HG02973 (cell line): ENCODE data around the gene SOX21.
"Not testable (repeated sequence)": the region's sequence is repeated elsewhere in the genome, so short reads cannot be mapped to it uniquely, and the experiment has no call there.

ENCODE experiments used
- ATAC-seq: cut with Tn5 transposase; IDR thresholded peaks from one replicate; pipeline ENCODE4 v1.9.1; 2021; ENCODE audit warnings: moderate library complexity; ENCODE audit not compliant: unreplicated experiment

SOX21 gene

DNA sequence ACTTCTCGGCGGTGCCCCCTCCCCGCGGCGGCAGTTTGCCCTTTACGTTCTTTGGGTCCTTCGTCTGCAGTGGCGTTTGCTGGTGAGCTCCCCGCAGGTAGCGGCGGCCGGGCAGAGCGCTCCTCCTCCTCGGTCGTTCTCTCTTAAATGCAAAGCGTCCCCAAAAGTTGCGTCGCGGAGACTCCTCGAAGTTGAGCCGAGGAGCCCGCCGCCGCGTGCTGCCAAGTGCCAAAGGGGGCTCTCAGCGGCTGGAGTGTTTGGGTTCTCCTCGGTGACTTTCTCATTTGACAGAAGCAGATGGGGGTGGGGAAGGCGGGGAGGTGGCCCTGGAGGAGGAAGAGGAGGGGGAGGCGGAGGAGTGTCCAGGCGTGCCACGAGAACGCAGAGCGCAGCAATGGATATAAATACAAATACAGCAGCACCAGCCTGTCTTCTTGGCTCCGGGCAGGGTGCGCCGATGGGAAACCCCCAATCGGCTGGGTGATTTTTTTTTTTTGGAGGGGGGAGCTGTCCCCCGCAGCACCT, at the start of gene SOX21:
Gene SOX21, minus strand, starts transcription at position 259 of the 525 bp plus-strand sequence. CDS start 496 bp downstream, outside the sequence.
- no peak for ATAC-seq

DNA sequence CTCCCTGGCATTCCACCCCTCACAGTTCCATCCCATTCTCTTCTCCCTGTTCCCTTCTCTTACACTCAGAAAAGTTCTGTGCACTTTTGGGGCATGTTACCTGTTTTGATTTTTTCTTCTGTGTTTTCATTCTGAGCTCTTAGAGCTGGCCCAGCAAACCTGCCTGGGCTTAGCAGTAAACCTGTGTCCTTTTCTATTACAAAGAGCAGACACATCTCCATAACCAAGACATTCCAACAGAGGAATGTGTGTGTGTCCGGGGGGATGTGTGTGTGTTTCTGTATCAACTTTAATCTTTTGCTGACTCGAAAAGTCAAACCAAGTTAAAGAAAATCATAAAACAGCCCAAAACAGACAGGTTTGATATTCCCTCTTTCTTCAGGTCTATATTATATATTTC, 49.1 kb upstream of the SOX21 start:
- no peak for ATAC-seq

GRCh38 chr13:94759120-94759728, 46.9 kb upstream of the SOX21 start:
- no peak for ATAC-seq

GRCh38 chr13:94758436-94758960, 46.2 kb upstream of the SOX21 start:
- no peak for ATAC-seq

DNA sequence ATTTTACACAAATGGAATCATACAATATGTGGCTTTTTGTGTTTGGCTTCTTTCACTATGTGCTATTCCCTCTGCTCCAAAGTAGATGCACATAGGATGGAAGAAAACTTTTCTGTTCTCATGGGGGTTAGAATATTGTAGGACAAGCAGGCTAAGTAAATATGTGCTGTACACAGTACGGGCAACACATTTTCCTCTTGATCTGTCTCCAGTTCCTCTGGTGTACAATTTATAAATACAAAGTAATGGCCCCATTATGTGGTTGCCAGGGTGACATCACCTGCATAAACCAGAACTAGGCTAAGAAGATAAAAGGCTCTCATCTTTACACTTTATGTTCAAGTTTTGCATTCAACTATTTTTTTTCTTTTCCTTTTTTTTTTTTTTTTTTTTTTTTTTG, 41.0 kb upstream of the SOX21 start:
- no peak for ATAC-seq

- no peak for ATAC-seq
Observed at GRCh38 chr13:94749162-94749561, 36.8 kb upstream of the SOX21 start.

DNA sequence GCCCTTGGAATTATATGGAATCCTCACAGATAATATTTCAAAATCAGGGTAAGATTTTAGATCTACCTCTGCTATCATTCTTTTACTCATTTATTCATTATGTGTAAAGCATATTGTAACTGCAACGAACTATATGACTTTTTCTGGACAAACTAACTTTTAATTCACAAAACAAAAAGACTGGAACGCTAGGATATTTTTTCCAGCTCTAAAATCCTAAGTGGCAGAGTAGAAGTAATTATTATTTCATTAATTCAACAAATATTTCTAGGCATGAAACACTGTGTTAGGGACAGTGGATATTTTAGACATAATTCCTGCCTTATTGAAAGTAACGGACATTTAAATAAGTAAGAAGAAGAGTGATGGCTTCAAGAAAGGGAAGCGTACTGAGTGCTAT, 26.9 kb upstream of the SOX21 start:
- ATAC-seq, result no peak

DNA sequence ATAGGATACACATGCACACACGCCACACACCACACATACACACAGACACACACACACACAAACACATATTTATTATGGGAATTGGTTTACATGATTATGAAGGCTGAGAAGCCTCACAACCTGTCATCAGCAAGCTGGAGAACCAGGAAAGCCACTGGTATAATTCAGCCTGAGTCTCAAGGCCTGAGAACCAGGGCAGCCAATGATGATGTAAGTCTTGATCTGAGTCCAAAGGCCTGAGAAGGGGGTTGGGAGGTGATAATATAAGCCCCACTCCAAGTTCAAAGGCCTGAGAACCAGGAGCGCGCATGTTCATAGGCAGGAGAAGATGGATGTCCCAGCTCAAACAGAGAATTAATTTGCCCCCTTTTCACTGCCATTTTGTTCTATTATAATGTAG, 18.7 kb upstream of the SOX21 start:
- ATAC-seq, result no peak

- ATAC-seq, result not testable (repeated sequence)
Observed at GRCh38 chr13:94729941-94730340, 17.6 kb upstream of the SOX21 start.

DNA sequence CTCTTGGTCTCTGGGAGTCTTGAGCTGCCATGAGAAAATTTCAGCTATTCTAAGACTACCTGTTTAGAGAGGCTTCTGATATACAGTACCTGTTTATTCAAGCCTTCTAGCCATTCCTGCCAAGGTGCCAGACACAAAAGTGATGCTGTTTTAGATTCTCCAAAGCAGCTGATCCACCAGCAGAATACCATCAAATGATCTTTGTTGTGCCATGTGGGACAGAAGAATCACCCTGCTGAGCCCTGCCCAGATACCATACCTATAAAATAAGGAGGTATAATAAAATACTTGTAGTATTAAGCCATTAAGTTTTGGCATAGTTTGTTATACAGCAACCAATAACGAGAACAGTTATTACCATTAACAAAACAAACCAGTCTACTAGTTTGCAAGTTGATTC, 14.1 kb upstream of the SOX21 start:
- no peak for ATAC-seq

- ATAC-seq, result no peak
Observed at GRCh38 chr13:94722609-94723345, 10.4 kb upstream of the SOX21 start.

DNA sequence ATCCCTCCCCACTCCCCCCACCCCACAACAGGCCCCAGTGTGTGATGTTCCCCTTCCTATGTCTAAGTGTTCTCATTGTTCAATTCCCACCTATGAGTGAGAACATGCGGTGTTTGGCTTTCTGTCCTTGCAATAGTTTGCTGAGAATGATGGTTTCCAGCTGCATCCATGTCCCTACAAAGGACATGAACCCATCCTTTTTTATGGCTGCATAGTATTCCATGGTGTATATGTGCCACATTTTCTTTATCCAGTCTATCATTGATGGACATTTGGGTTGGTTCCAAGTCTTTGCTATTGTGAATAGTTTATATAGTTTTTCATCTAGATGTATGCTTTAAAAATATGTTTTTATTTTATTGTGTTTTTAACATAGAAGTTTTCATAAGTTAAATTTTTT, 6.4 kb upstream of the SOX21 start:
- not testable (repeated sequence) for ATAC-seq

DNA sequence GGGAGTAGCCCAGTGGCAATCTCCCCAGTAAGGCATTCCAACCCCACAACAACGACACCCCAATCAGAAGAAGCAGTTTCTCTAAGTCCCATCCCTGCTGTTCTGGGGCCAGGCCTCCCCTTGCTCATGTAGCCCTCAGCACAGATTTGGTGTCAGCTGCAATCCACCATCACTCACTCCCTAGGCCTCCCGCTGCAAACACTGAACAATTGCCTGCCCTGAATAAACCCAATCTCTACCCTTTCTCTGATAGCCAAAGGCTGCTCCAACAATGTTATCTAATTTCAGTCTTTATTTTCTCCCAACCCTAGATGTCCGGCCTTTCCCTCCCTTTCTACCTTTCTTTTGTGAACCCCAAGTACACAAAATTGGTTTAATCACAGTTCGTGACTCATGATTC, 5.6 kb upstream of the SOX21 start:
- no peak for ATAC-seq

- no peak for ATAC-seq
Observed at GRCh38 chr13:94716016-94716415, 3.7 kb upstream of the SOX21 start.

- ATAC-seq, result no peak
Observed at GRCh38 chr13:94713561-94714182, 1.3 kb upstream of the SOX21 start.

DNA sequence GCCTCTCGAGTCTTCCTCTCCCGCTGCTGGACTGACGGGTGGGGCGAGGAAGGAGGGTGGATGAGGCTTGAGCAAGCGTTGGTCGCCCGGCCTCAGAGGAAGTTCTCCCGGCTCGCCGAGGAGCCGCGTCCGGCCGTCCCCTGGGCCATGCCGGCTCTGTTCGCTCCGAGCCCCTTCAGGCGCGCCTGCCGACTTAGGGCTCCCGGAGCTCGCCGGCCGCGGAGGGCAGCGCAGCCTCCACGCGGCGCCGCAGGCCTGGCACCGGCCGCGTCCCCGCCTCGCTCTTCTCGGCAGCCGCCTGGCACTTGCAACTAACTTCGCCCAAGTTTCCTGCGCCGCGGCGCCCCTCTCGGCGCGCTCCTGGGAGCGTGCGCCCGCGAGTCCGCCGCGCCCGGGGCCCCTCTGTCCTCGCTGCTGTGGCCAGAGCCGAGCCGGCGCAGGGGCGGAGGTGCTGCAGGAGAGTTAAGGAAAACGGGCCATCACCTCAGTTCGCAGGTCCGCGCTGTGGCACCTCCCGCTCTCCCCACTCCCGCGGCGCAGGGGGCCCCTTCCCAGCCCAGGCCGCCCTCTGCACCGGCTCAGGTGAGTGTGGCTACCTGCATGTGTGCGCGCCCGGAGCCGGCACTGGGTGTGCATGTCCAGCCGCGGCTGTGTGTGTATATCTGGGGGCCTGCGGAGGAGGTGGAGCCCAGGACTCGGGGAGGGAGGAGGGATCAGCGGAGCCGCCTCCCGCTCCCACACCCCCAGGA, 641 bp upstream of the SOX21 start:
- no peak for ATAC-seq

DNA sequence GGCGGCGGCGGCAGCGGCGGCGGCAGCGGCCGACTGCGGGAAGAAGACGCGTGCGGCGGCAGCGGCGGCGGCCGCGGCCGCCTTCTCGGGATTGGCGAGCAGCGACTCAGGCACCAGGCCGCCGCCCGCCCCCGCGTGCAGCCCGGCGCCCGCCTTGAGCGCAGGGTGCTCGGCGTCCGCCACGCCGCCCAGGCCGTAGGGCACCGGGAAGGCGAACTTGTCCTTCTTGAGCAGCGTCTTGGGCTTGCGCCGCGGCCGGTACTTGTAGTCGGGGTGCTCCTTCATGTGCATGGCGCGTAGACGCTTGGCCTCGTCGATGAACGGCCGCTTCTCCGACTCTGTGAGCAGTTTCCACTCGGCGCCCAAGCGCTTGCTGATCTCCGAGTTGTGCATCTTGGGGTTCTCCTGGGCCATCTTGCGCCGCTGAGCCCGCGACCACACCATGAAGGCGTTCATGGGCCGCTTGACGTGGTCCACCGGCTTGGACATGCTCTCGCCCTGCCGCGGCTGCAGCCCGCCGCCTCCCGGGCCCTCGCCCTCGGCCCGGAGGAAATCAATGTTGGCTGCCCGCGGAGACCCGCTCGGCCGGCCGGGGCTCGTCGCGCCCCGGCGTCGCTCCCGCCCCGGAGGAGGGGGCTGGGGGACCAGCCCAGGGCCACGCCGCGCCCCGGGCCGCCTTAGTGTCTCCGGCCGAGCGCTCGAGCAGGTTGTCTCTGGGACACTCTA, 621 bp downstream of the SOX21 start:
- ATAC-seq, result peak; percentile 12

DNA sequence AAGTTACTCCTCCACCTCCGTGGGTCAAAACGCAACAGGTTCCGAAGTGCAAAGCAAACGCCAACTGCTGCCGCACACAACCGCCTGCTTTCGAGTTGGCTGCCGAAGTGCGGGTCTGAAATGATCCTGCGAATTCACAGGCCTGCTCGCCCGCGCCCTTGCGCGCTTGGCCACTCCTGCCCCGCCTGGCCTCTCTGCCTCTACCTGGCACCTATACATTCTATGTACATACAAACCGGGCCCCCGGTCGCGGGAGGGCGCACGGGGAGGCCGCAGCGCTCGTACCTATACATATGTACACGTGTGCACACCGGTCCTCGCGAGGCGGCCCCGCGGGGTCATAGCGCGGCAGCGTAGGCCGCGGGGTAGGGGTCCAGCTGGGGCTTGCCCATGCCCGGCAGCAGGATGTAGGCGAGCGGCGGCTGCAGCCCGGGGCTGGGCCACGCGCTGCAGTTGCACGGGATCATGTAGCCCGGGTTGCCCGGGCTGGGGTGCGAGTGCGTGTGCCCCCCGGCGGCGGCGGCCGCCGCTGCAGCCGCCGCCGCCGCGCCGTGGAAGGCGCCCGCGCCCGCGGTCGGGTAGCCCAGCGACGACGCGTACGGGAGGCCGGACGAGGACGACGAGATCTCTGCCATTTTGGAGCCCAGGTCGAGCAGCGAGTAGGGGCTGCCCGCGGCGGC, 1.3 kb downstream of the SOX21 start:
- peak; percentile 58 for ATAC-seq

- no peak for ATAC-seq
Observed at GRCh38 chr13:94710065-94710781, 2.1 kb downstream of the SOX21 start.
